Epithelial cell of esophagus (primary cell): ENCODE data around the gene ZNF778.
"Not testable (repeated sequence)": the region's sequence is repeated elsewhere in the genome, so short reads cannot be mapped to it uniquely, and the experiment has no call there.

Source experiments
- DNase-seq: peaks from one replicate; pipeline ENCODE4 v3.0.0; 2010; ENCODE audit warnings: low read depth
- H3K4me3 ChIP-seq: 2 replicates; pipeline ENCODE4 v1.5.1; 2011; ENCODE audit warnings: mild to moderate bottlenecking, low read length, control low read depth
- CTCF ChIP-seq: IDR thresholded peaks from 2 replicates; pipeline ENCODE4 v1.5.1; 2011; ENCODE audit warnings: low read depth, mild to moderate bottlenecking, low read length, control low read depth, inconsistent platforms; ENCODE audit not compliant: insufficient read depth; ENCODE audit errors: missing control alignments

ZNF778 gene

GRCh38 chr16:89233678-89234490 lies 16.4 kb downstream of the ZNF778 start:
- no peak for DNase-seq
- no peak for TF ChIP-seq CTCF
- no peak overlapping the region for H3K4me3 ChIP-seq

GRCh38 chr16:89237733-89238132 lies 20.2 kb downstream of the ZNF778 start:
- H3K4me3 ChIP-seq = no peak overlapping the region
- TF ChIP-seq CTCF = no peak
- no peak for DNase-seq

GRCh38 chr16:89241187-89242007 lies 23.9 kb downstream of the ZNF778 start:
- TF ChIP-seq CTCF = no peak
- peak; percentile 69 for DNase-seq
- peak overlapping the region; percentile 91 for H3K4me3 ChIP-seq

GRCh38 chr16:89242795-89243200 lies 25.3 kb downstream of the ZNF778 start:
- TF ChIP-seq CTCF = no peak
- no peak overlapping the region for H3K4me3 ChIP-seq
- no peak for DNase-seq

GRCh38 chr16:89243664-89244063 lies 26.2 kb downstream of the ZNF778 start:
- no peak for DNase-seq
- no peak overlapping the region for H3K4me3 ChIP-seq
- no peak for TF ChIP-seq CTCF

GRCh38 chr16:89244264-89244663 lies 26.8 kb downstream of the ZNF778 start:
- not testable (repeated sequence) for H3K4me3 ChIP-seq, DNase-seq

GRCh38 chr16:89244754-89245153 lies 27.3 kb downstream of the ZNF778 start:
- TF ChIP-seq CTCF = no peak
- H3K4me3 ChIP-seq = no peak overlapping the region

More at GRCh38 chr16:89244754-89245153, 27.3 kb downstream of the ZNF778 start:
- no peak for DNase-seq
